ENCODE results near the gene ZNF625.
"Not testable (repeated sequence)": the region's sequence is repeated elsewhere in the genome, so short reads cannot be mapped to it uniquely, and the experiment has no call there.

The ZNF625 gene

DNA sequence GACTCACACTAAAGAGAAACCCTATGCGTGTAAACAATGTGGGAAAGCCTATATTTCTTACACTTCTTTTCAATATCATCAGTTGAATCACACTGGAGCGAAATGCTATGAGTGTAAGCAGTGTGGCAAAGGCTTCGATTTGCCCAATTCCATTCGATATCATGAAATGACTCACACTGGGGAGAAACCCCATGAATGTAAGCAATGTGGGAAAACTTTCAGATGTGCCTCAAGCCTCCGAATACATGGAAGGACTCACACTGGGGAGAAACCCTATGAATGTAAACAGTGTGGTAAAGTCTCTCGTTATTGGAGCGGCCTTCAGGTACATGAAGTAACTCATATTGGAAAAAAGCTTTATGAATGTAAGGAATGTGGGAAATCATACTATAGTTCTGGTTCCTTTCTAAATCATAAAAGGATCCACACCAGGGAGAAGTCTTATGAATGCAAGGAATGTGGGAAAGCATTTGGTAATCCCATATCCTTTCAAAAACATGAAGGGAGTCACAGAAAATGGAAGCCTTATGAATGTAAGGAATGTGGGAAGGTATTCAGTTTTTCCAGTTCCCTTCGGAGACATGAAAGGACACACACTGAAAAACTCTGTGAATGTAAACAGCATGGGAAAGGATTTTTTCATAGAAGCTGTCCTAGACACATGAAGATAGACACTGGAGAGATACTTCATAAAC, 44.4 kb downstream of the ZNF625 start:
- Histone ChIP-seq H3K4me3 (ENCODE audit: low read length) (no peak overlapping the region), H3K27me3 (ENCODE audit: insufficient read depth, low read length, poor library complexity) (no peaks in the 10 kb centered on the region), H2BK15ac (replicated peaks; ENCODE audit: low read depth) (no peak overlapping the region), H3K4ac (ENCODE audit: low read depth, low read length) (no peak overlapping the region), H2BK120ac (ENCODE audit: low read depth, low read length) (no peak overlapping the region), H3K79me1 (ENCODE audit: low read length) (no peaks in the 10 kb centered on the region), H3K4me2 (ENCODE audit: low read length) (no peak overlapping the region), H3K79me2 (ENCODE audit: control insufficient read depth, insufficient read depth, low read length) (no peaks in the 10 kb centered on the region), H3K18ac (ENCODE audit: low read length) (no peak overlapping the region), H4K8ac (ENCODE audit: low read depth, low read length) (no peak overlapping the region), H2AK5ac (ENCODE audit: low read length) (no peak overlapping the region), H3K27ac (ENCODE audit: low read depth, low read length) (no peak overlapping the region), H3K56ac (ENCODE audit: low read length) (no peak overlapping the region), H3K4me1 (ENCODE audit: control insufficient read depth, low read depth, low read length) (no peaks in the 10 kb centered on the region), H2BK5ac (ENCODE audit: low read length) (no peak overlapping the region), H3K36me3 (ENCODE audit: control insufficient read depth, insufficient read depth, low read length) (peaks cover 18% of the 10 kb centered on the region), H3K23ac (ENCODE audit: low read length) (no peak overlapping the region), H3K9ac (ENCODE audit: low read length) (no peak overlapping the region), H4K5ac (ENCODE audit: low read length) (no peak overlapping the region)
- WGBS (ENCODE audit: extremely low coverage, insufficient coverage, low lambda C conversion rate) = no CpG with 5 or more reads among the region's 8 CpGs
- peak; percentile 54 for DNase-seq

DNA sequence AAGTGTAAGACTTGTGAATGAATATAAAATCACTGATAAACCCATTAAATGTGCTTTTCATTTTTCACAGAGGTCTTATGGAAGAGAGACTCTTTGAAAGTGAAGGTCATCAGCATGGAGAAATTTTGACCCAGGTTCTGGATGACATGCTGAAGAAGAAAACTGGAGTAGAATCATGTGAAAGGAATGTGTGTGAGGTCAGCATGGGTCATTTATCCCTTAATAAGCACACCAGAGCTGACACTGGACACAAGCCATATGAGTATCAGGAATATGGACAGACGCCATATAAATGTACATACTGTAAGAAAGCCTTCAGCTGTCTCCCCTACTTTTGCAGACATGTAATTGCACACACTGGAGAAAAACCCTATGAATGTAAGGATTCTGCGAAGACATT, 45.4 kb downstream of the ZNF625 start:
- no peak overlapping the region for H2BK120ac ChIP-seq (ENCODE audit: low read depth, low read length)
- H3K56ac ChIP-seq (ENCODE audit: low read length) = no peak overlapping the region
- no peak for DNase-seq
- H3K27ac ChIP-seq (ENCODE audit: low read depth, low read length) = no peak overlapping the region
- no peaks in the 10 kb centered on the region for H3K27me3 ChIP-seq (ENCODE audit: insufficient read depth, low read length, poor library complexity)
- no peak overlapping the region for H4K5ac ChIP-seq (ENCODE audit: low read length)
- H3K4me1 ChIP-seq (ENCODE audit: control insufficient read depth, low read depth, low read length) = no peaks in the 10 kb centered on the region
- H3K4ac ChIP-seq (ENCODE audit: low read depth, low read length) = no peak overlapping the region
- H2BK5ac ChIP-seq (ENCODE audit: low read length) = no peak overlapping the region
- H3K79me1 ChIP-seq (ENCODE audit: low read length) = no peaks in the 10 kb centered on the region
- no peak overlapping the region for H3K4me2 ChIP-seq (ENCODE audit: low read length)
- H2AK5ac ChIP-seq (ENCODE audit: low read length) = no peak overlapping the region
- no peak overlapping the region for H4K8ac ChIP-seq (ENCODE audit: low read depth, low read length)
- no peak overlapping the region for H3K4me3 ChIP-seq (ENCODE audit: low read length)
- H3K9ac ChIP-seq (ENCODE audit: low read length) = no peak overlapping the region
- WGBS (ENCODE audit: extremely low coverage, insufficient coverage, low lambda C conversion rate) = no CpG with 5 or more reads among the region's 2 CpGs
- H3K23ac ChIP-seq (ENCODE audit: low read length) = no peak overlapping the region
- H3K79me2 ChIP-seq (ENCODE audit: control insufficient read depth, insufficient read depth, low read length) = no peaks in the 10 kb centered on the region
- H3K18ac ChIP-seq (ENCODE audit: low read length) = no peak overlapping the region
- H3K36me3 ChIP-seq (ENCODE audit: control insufficient read depth, insufficient read depth, low read length) = peaks cover 18% of the 10 kb centered on the region
- H2BK15ac ChIP-seq (replicated peaks; ENCODE audit: low read depth) = no peak overlapping the region

DNA sequence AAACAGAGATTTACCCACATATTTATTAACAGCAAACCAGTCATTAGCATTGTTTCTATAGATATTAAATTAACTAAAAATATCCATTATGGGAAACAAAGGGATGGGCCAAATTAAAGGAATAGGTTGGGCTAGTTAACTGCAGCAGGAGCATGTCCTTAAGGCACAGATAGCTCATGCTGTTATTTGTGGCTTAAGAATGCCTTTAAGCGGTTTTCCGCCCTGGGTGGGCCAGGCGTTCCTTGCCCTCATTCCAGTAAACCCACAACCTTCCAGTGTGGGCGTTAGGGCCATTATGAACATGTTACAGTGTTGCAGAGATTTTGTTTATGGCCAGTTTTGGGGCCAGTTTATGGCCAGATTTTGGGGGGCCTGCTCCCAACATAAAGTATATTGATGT, 52.6 kb downstream of the ZNF625 start:
- not testable (repeated sequence) for DNase-seq; H4K5ac ChIP-seq (ENCODE audit: low read length); H4K8ac ChIP-seq (ENCODE audit: low read depth, low read length); H2AK5ac ChIP-seq (ENCODE audit: low read length); H3K27ac ChIP-seq (ENCODE audit: low read depth, low read length); H3K4ac ChIP-seq (ENCODE audit: low read depth, low read length); H3K79me2 ChIP-seq (ENCODE audit: control insufficient read depth, insufficient read depth, low read length); H2BK5ac ChIP-seq (ENCODE audit: low read length); H3K4me3 ChIP-seq (ENCODE audit: low read length); H3K56ac ChIP-seq (ENCODE audit: low read length); H3K4me2 ChIP-seq (ENCODE audit: low read length); H3K79me1 ChIP-seq (ENCODE audit: low read length); H2BK15ac ChIP-seq (replicated peaks; ENCODE audit: low read depth); H3K4me1 ChIP-seq (ENCODE audit: control insufficient read depth, low read depth, low read length); H2BK120ac ChIP-seq (ENCODE audit: low read depth, low read length); H3K9ac ChIP-seq (ENCODE audit: low read length); H3K36me3 ChIP-seq (ENCODE audit: control insufficient read depth, insufficient read depth, low read length); H3K23ac ChIP-seq (ENCODE audit: low read length); H3K18ac ChIP-seq (ENCODE audit: low read length); H3K27me3 ChIP-seq (ENCODE audit: insufficient read depth, low read length, poor library complexity)
- WGBS (ENCODE audit: extremely low coverage, insufficient coverage, low lambda C conversion rate) = no CpG with 5 or more reads among the region's 4 CpGs

DNA sequence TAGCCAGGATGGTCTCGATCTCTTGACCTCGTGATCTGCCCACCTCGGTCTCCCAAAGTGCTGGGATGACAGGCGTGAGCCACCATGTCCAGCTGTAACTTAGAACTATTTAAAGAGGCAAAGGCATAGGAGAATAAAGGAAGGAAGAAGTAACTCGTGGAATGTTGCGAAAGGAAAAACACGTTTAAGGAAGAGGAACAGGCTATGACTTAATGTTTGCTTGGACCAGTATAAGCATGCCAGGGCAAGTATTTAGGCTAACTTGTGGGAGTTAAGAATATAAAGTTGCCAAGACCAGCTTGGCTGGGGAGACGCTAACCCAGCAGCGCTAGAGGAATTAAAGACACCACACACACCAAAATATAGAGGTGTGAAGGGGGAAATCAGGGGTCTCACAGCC, 58.5 kb downstream of the ZNF625 start:
- DNase-seq = no peak
- Histone ChIP-seq H4K8ac (ENCODE audit: low read depth, low read length) (no peak overlapping the region), H2BK15ac (replicated peaks; ENCODE audit: low read depth) (no peak overlapping the region), H4K5ac (ENCODE audit: low read length) (no peak overlapping the region), H3K27me3 (ENCODE audit: insufficient read depth, low read length, poor library complexity) (no peaks in the 10 kb centered on the region), H3K79me2 (ENCODE audit: control insufficient read depth, insufficient read depth, low read length) (peaks cover 13% of the 10 kb centered on the region), H3K23ac (ENCODE audit: low read length) (no peak overlapping the region), H3K79me1 (ENCODE audit: low read length) (peaks cover 5% of the 10 kb centered on the region), H2AK5ac (ENCODE audit: low read length) (no peak overlapping the region), H3K36me3 (ENCODE audit: control insufficient read depth, insufficient read depth, low read length) (peaks cover 4% of the 10 kb centered on the region), H3K56ac (ENCODE audit: low read length) (no peak overlapping the region), H3K9ac (ENCODE audit: low read length) (no peak overlapping the region), H3K4ac (ENCODE audit: low read depth, low read length) (no peak overlapping the region), H3K4me2 (ENCODE audit: low read length) (no peak overlapping the region), H3K4me1 (ENCODE audit: control insufficient read depth, low read depth, low read length) (no peaks in the 10 kb centered on the region), H3K4me3 (ENCODE audit: low read length) (no peak overlapping the region), H2BK5ac (ENCODE audit: low read length) (no peak overlapping the region), H3K18ac (ENCODE audit: low read length) (no peak overlapping the region), H2BK120ac (ENCODE audit: low read depth, low read length) (no peak overlapping the region), H3K27ac (ENCODE audit: low read depth, low read length) (no peak overlapping the region)
- WGBS (ENCODE audit: extremely low coverage, insufficient coverage, low lambda C conversion rate) = no CpG with 5 or more reads among the region's 9 CpGs

DNA sequence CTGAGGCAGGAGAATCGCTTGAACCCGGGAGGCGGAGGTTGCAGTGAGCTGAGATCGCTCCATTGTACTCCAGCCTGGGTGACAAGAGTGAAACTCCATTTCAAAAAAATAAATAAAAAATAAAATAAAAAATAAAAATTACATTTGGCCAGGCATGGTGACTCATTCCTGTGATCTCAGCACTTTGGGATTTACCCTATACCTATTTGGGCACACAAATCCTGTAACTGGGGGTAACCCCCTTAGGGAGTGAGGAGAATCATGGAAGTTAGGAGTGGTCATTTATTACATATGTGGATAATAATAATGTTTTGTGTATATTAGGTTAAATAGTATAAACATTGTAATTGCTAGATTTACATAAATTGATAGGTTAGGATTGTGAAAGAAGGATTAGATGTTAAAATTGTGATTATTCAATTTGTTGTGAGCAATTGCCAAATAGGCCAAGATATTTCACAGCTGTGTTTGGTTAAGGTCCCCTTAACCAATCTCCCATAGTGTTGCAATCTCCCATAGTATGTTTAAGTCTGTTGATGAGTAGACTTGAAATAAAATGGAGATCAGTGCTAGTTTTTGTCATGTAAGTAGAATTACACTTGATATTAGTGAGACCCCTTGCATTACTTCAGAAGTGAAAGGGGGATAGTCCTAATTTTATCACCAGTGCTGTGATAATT, 61.3 kb downstream of the ZNF625 start:
- H3K23ac ChIP-seq (ENCODE audit: low read length) = no peak overlapping the region
- no peaks in the 10 kb centered on the region for H3K27me3 ChIP-seq (ENCODE audit: insufficient read depth, low read length, poor library complexity)
- H2BK120ac ChIP-seq (ENCODE audit: low read depth, low read length) = no peak overlapping the region
- no peak overlapping the region for H4K8ac ChIP-seq (ENCODE audit: low read depth, low read length)
- H2AK5ac ChIP-seq (ENCODE audit: low read length) = no peak overlapping the region
- no peak overlapping the region for H3K18ac ChIP-seq (ENCODE audit: low read length)
- no peak overlapping the region for H4K5ac ChIP-seq (ENCODE audit: low read length)
- H3K27ac ChIP-seq (ENCODE audit: low read depth, low read length) = no peak overlapping the region
- DNase-seq = no peak
- H3K4me3 ChIP-seq (ENCODE audit: low read length) = no peak overlapping the region
- H2BK15ac ChIP-seq (replicated peaks; ENCODE audit: low read depth) = no peak overlapping the region
- H3K56ac ChIP-seq (ENCODE audit: low read length) = no peak overlapping the region
- H3K4me2 ChIP-seq (ENCODE audit: low read length) = no peak overlapping the region
- peaks cover 14% of the 10 kb centered on the region for H3K79me2 ChIP-seq (ENCODE audit: control insufficient read depth, insufficient read depth, low read length)
- no peaks in the 10 kb centered on the region for H3K4me1 ChIP-seq (ENCODE audit: control insufficient read depth, low read depth, low read length)
- WGBS (ENCODE audit: extremely low coverage, insufficient coverage, low lambda C conversion rate) = no CpG with 5 or more reads among the region's 4 CpGs
- H3K36me3 ChIP-seq (ENCODE audit: control insufficient read depth, insufficient read depth, low read length) = peaks cover 4% of the 10 kb centered on the region
- peaks cover 6% of the 10 kb centered on the region for H3K79me1 ChIP-seq (ENCODE audit: low read length)
- H3K9ac ChIP-seq (ENCODE audit: low read length) = no peak overlapping the region
- no peak overlapping the region for H2BK5ac ChIP-seq (ENCODE audit: low read length)
- H3K4ac ChIP-seq (ENCODE audit: low read depth, low read length) = no peak overlapping the region
